Suprapubic skin (tissue), 4 donors: ENCODE results near the gene KHDC3L.

Experiments
- EP300 ChIP-seq: sonication (generic); formaldehyde crosslinking; IDR thresholded peaks from one replicate; pipeline ENCODE4 v1.6.1; 2017; ENCODE audit warnings: antibody characterized with exemption
- POLR2A ChIP-seq, 2 donors: fragments of 450-650 bp; IDR thresholded peaks; one replicate each; pipeline ENCODE4 v1.6.1; 2017; ENCODE audit warnings: antibody characterized with exemption in 2 of 2, mild to moderate bottlenecking in 2 of 2, moderate library complexity in 2 of 2
- POLR2AphosphoS5 ChIP-seq, 3 donors: sonication (generic); formaldehyde crosslinking; IDR thresholded peaks; one replicate each; pipeline ENCODE4 v1.6.1; 2017; ENCODE audit warnings: antibody characterized with exemption in 3 of 3
- TF ChIP-seq, protein P1 (sequence below), 2 donors: fragments of 200-600 bp in 1 of 2; fragments of 450-650 bp in 1 of 2; sonication (generic) in 1 of 2; IDR thresholded peaks; one replicate each; pipeline ENCODE4 v1.5.1; 2016 to 2019; ENCODE audit warnings: antibody characterized with exemption in 2 of 2, mild to moderate bottlenecking in 1 of 2, moderate library complexity in 1 of 2

- TF ChIP-seq, protein P1, sequence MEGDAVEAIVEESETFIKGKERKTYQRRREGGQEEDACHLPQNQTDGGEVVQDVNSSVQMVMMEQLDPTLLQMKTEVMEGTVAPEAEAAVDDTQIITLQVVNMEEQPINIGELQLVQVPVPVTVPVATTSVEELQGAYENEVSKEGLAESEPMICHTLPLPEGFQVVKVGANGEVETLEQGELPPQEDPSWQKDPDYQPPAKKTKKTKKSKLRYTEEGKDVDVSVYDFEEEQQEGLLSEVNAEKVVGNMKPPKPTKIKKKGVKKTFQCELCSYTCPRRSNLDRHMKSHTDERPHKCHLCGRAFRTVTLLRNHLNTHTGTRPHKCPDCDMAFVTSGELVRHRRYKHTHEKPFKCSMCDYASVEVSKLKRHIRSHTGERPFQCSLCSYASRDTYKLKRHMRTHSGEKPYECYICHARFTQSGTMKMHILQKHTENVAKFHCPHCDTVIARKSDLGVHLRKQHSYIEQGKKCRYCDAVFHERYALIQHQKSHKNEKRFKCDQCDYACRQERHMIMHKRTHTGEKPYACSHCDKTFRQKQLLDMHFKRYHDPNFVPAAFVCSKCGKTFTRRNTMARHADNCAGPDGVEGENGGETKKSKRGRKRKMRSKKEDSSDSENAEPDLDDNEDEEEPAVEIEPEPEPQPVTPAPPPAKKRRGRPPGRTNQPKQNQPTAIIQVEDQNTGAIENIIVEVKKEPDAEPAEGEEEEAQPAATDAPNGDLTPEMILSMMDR (IDR thresholded peaks at IDR 0.05), result no peak
- TF ChIP-seq POLR2AphosphoS5 (IDR thresholded peaks at IDR 0.05) (no peak), POLR2A (IDR thresholded peaks at IDR 0.05) (no peak), EP300 (no peak)
Measured at GRCh38 chr6:73353636-73354593, 8.5 kb upstream of the KHDC3L start, which contains the start of gene DPPA5.
